ENCODE data around the gene MAP3K5.

DNA sequence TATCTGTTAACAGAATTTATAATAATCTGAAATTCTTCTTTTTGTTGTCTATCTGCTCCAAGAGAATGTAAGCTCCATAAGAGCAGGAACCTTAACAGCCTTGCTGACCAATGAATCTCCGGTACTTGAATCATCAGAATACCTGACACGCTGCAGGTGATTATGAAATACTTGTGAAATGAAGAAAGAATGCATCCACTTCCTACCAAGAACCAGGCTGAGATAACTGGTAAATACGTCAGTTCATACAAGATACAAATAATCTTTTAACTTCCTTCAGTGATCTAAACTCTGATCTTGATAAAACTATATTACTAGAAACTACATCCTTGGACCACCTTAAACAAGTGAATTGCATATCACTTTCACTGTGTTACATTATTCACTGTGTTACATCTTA lies 116.2 kb downstream of the MAP3K5 start:
- TF ChIP-seq CTCF (IDR thresholded peaks at IDR 0.05) (no peak), EZH2 (IDR thresholded peaks at IDR 0.05) (no peak)
